C1 segment of cervical spinal cord (tissue), 14 donors: ENCODE data around the gene LIMK1.

ENCODE experiments used
- DNase-seq, 14 donors: peaks; one replicate each; lab custom pipeline; 2025; lab: John Stamatoyannopoulos, UW

LIMK1 gene

DNA sequence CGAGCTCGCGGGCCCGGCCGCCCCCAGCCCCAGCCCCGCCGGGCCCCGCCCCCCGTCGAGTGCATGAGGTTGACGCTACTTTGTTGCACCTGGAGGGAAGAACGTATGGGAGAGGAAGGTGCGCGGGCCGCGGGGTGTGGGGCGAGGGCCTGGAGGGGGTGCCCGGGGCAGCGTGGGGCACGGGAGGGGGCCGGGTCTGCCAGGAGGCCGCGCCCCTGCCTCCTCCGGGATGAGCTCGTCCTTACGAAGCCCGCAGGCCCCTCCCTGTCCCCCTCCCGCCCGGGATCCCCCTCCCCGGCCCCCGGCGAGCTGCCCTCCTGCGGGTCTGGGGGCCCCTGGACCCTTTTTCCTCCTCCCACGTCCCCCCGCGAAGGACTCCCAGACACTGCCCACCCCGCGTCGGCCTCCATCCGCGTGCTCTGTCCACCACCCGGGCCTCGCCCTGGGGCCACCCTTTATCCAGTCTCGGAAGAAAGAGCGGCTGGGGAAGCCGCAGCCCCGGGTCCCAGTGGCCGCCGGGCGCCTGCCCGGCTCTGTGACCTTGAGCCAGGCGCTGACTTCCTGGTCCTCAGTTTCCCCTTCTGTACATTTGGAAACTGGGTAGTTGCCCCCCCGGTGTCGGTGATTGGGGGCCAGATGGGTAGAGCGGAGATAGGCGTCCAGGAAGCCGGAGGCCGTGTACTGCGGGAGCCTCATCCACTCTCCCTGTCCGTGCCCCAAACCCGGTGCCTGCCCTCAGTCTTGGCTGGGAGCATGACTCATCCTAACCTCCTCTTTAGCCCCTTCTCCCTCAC, 521 bp downstream of the LIMK1 start:
- peak in 4 of 14 donors; percentile 31 to 46 (median 40) for DNase-seq

DNA sequence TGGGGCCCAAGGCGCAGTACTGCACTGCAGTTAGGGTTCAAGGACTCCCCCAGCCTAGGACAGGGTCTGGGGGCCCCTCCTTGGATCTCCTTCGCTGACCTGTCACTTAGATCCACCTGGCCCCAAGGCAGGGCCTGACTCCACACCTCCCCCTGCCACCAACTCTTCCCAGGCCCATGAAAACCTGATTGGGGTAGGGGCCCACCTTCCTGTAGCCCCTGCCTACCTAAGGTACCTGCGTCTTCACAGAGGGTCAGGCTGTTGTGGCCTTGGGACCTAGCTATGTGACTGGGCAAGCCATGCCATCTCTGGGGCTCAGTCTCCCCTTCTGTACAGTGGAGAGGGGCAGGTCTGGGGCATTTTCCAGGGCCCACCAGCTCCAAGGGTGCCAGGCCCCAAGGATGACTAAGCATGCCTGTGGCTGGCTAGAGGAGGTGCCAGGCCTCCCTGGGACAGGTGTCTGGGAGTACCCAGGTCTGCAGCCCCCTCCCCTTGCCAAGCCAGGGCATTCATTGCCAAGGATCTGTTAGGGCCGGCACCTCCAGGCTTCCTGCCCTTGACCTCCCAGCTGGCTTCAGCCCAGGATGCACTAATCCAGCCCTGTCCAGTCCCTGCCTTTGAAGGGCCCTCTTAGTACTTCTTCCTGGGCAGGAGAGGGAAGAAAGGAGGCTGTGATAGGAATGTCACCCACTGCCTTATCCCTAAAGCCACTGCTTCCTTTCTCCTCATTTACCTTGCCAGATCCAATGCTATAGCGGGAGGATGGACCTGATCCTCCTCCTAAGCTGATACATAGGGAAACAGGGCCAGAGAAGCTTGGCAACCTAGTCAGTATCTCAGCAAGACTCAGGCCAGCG, 1.3 kb downstream of the LIMK1 start:
- peak in 1 of 14 donors; percentile 23 for DNase-seq

DNA sequence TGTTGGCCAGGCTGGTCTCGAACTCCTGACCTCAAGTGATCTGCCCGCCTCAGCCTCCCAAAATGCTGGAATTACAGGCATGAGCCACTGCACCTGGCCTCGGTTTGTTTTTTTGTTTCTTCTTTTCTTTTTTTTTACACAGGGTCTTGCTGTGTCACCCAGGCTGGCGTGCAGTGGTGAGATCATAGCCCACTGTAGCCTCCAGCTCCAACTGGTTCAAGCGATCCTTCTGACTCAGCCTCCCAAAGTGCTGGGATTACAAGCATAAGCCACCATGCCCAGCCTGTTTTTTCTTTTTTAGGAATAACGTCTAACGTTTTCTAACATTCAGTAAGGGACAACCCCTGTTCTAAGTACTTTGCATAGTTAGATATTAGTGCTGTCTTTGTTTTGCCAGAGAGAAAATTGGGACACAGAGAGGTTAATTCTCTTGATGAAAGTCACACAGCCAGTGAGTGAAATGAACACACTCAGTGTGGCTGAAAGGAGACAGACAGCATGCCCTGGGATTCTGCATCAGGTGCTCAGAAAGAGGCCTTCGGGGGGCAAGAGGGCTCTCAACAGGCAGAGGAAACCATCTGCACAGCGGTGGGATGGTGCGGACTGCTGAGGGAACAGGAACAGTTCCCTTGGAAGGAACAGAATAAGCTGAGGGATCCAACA, 4.3 kb downstream of the LIMK1 start:
- no peak for DNase-seq

DNA sequence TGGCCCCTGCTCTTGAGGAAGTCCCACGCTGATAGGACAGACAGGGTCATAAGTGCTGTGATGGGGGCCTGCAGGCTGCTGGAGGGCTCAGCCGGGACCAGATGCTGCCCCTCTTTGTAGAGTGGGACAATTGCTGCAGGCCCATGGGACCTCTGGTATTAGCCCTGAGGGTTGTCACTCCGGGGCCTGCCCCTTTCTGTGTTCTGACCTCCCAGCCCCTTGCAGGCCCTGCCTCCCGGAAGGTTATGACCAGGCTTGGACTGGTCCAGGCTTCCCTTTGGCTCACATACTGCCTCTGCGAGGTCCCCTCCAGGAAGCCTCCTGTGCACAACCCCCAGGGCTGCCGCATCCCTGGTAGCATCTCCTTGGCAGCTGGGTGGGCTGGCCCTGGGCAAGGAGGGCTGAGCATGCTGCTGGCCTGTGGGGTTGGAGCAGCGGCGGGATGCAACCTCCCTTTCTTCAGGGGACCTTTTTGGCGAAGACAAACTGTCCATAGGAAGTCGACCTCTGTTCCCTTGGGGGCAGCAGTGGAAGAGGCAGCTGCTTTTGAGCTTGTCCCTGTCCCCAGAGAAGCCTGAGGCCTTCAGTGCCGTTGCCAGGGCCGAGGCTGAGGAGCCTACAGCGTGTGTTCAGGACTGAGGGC, 8.8 kb downstream of the LIMK1 start:
- DNase-seq = peak in 3 of 14 donors; percentile 10 to 62 (median 25)

DNA sequence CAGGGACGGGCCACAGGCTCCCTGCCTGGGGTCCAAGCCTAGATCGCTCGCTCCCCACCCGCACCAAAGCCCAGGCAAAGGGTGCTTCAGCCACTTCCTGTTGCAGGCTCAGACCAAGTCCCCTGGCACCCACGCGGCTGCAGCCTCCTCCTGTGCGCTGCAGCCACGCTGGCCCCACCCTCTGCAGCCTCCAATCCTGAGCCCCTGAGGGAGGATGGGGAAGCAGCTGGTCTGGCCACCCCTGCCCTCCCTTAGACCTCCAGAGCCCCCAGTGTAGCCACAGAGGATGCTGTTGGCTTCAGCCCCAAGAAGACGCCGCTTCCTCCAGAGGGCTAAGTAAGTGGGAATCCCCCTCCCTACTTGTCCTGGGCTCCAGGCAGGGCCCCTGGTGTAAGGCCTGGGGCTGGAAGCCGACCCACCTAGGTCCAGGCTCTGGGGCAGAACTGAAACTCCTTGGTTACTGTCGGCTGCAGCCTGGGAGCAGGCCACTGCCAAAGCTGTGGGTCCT, 9.4 kb downstream of the LIMK1 start:
- peak in 9 of 14 donors; percentile 14 to 62 (median 47) for DNase-seq

DNA sequence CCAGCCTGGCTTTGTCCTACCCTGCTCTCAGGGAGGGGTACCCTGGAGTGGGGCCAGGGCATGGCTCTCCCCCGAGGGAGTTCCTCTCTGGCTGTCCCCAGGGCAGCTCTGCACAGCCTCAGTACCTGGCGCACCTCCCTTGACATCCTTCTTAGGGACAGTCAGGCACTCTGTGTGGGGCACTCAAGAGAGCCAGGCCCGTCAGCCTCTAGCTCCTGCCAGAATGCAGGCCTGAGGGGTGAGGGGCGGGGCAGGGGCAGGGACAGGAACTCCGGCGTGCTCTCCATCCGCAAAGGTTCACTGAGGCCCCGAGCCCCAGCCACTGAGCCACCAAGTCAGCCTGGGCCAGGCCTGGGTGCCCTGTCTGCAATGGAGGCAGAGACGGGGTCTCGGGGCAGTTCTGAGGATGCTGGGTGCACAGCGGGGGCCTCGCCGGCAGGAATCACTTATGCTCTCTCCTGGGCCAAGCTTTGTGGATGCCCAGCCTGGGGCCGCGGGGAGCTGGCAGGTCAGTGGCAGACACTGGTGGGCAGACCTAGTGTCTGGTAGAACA, 10.1 kb downstream of the LIMK1 start:
- DNase-seq = peak in 4 of 14 donors; percentile 16 to 35 (median 26)

DNA sequence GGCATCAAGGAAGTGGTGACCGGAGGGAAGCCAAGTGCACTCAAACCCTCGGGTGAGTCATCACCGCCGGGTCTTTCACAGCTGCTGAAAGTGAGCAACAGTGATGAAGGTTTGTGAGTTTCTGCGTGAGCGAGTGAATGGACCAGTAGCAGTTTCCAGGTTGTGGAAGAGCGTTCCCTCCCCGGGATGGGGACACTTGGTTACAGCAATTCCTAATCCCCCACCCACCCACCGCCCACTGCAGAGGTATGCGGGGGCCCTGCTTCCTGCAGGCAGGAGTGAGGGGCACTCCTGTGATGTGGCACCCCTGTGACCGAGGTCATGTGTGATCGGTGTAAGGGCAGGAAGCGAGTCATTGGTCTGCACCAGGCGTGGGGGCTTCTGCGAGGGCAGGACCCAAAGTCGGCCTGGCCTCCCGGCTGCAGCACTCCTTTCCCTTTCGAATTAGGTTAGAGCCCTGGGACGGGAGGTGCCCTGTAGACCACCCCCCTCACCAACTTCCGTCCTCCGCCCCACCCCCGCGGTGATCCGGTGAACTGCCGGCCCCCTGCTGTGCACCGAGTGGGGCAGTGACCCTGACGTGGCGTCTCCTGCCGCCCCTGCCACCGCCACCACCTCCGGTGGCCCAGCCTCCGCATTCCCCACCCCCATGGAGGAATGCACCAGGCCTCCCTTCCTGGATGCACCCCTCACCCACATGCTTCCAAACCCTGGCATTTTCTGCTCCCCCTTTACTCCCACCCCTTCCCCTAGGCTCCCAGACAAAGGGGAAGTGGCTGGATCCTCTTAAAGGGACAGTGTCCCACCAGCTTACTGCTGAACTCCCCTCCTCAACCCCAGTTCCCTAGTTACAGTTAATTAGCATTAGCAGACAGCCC, 10.9 kb downstream of the LIMK1 start:
- peak in 8 of 14 donors; percentile 8 to 79 (median 28) for DNase-seq

DNA sequence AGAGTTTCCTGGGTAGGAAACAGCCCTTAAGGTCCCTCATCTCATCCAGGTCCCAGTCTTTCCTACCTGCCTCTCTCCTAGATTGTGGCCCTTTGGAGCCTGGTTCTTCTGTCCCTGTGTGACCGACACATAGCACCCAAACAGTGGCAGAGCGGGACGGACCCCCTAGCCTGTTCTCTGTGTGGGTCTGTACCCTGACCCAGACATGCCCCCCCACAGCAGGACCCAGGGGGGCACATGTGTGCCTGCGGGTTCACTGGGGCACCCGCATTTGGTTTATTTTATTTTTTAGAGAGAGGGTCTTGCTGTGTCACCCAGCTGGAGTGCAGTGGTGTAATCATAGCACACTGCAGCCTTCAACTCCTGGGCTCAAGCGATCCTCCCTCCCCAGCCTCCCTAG, 11.5 kb downstream of the LIMK1 start:
- no peak for DNase-seq

DNA sequence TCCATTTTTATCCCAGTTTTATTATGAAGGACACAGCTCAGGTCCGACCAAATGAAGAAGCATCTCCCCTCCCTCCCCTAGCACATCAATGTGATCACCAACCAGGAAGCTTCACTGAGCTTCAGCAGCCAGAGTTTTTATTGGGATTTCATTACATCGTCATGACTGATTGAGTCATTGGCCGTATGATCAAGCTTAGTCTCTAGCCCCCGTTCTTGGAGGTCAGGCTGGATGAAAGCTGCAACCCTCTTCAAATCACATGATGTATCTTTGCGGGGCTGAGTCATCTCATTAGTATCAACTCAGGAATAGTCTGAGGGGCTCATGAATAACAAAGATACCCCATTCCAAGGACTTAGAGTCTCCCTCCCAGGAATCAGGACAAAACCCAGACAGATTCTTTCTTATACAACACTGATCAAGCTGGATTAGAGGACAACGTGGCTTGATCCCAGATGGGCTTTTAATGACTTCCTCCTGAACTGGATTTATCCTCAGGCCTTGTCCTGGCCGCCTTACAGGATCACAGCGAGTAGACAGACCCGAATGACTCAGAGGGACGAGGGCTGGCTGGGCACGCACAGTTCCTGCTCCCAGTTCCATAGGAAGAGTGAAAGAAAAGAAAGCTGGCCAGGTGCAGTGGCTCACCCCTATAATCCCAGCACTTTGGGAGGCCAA, 14.5 kb downstream of the LIMK1 start:
- DNase-seq = no peak

DNA sequence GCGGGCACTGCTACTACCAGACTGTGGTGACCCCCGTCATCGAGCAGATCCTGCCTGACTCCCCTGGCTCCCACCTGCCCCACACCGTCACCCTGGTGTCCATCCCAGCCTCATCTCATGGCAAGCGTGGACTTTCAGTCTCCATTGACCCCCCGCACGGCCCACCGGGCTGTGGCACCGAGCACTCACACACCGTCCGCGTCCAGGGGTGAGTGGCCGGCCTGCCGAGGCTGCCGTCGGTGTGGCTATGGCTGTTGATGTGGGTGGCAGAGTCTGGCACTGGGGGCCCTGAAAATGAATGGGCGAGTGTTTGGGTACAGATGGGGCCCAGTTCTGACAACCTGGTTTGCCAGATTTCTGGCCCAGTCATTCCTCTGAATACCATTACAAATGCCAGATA, 15.4 kb downstream of the LIMK1 start:
- no peak for DNase-seq

DNA sequence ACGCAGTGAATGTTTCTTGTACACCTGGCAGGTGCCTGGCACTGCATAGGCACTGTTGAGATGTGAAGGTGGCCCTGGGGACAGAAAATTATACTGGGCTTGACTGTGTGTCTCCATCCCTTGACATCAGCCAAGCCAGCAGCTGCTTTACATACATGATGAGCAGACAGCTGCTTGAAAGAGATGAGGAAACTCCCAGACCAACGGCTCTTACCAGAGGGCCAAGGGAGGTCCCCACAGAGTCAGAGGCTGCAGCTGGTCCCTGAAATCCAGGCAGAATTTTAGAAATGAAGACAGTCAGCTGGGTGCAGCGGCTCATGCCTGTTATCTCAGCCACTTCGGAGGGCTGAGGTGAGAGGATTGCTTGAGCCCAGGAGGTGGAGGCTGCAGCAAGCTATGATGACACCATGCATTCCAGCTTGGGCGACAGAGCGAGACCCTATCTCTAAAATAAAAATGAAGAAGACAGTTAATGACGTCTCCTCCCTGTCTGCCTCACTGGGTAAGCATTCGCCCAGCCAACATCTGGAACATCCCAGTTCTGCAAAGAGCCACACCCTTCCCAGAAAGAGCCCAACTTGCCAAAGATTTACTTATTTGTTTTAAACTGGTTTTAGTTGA, 17.6 kb downstream of the LIMK1 start:
- DNase-seq = no peak

DNA sequence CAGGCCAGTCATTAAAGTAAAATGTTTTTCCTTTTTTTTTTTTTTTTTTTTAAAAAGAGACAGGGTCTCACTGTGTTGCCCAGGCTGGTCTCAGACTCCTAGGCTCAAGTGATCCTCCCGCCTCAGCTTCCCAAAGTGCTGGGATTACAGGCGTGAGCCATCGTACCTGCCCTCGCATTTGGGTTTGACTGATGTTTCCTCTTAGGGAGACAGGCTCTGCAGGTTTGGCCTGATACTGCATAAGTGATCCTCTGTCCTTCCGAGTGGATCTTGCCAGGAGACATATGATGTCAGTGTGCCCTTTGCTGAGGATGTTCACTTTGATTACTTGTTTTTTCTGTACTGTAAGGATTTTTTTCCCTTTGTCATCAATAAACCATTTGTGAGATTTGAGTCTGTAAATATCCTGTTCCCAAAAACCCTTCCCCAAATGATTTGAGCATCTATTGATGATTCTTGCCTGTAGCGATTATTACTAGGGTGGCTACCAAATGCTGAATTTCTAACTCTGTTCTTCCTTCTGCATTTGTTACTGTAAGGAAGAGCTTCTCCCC, 19.7 kb downstream of the LIMK1 start:
- DNase-seq = no peak

DNA sequence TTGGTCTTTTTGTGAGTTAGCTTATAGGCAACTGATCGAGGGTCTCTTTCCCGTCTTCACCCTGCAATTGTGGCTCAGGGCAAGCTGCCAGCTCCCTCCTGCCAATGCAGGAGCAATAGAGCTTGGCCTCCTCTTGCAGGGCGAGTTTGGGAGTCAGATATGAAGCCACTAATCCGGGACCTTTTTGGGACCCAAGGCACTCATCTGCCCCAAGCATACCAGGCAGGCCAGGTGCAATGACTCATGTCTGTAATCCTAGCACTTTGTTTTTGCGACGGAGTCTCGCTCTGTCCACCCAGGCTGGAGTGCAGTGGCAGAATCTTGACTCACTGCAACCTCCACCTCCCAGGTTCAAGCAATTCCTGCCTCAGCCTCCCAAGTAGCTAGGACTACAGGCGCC, 21.1 kb downstream of the LIMK1 start:
- DNase-seq = no peak

DNA sequence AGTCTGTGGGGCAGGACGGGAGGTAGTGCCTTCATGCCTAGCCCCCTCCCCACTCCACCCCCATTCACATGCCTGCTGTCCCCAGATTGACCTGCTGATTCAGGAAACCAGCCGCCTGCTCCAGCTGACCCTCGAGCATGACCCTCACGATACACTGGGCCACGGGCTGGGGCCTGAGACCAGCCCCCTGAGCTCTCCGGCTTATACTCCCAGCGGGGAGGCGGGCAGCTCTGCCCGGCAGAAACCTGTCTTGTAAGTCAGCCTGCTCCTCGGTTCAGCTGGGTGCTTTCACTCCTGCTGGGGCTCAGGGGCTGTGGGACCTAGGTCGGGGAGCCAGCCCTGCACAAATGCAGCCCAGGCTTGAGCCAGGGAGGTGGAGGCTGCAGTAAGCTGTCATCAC, 22.4 kb downstream of the LIMK1 start:
- DNase-seq = no peak

DNA sequence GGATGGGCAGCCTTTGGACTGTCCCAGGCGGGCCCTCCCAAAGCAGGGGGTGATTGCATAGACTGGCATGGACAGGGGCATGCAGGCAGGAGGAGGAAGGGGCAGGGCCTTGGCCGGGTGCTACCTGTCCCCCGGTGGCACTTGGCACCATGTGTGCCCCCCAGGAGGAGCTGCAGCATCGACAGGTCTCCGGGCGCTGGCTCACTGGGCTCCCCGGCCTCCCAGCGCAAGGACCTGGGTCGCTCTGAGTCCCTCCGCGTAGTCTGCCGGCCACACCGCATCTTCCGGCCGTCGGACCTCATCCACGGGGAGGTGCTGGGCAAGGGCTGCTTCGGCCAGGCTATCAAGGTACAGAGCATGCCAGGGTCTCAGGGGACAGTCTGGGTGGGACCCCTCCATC, 23.2 kb downstream of the LIMK1 start:
- no peak for DNase-seq

DNA sequence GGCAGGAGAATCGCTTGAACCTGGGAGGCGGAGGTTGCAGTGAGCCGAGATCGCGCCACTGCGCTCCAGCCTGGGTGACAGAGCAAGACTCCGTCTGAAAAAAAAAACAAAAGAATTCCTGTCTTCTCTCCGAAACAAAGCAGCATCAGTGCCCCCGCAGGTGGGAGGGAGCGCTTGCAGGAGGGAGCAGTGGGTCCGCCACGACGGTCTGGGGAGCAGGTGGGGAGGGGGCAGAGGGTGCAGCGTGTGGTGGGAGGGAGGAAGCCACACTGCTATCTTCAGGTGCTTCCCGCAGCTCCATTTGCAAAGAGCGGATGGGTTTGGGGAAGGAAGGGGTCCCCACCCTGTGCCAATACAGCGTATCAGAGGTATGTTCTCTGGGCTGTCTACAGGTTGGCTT, 31.7 kb downstream of the LIMK1 start:
- DNase-seq = no peak

DNA sequence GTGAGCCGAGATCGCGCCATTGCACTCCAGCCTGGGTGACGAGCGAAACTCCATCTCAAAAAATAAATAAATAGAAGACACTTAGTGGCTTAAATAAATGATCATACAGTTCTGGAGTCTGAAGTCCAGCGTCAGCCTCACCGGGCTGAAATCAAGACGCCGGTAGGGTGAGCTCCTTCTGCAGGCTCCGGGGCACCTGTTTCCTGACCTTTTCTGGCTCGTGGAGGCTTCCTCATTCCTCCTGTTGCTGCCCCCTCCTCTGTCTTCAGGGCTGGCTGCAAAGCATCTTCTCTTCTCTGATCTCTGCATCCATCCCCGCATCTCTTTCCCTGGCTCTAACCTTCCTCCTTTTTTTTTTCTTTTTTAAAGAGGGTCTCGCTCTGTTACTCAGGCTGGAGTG, 32.8 kb downstream of the LIMK1 start:
- no peak for DNase-seq

DNA sequence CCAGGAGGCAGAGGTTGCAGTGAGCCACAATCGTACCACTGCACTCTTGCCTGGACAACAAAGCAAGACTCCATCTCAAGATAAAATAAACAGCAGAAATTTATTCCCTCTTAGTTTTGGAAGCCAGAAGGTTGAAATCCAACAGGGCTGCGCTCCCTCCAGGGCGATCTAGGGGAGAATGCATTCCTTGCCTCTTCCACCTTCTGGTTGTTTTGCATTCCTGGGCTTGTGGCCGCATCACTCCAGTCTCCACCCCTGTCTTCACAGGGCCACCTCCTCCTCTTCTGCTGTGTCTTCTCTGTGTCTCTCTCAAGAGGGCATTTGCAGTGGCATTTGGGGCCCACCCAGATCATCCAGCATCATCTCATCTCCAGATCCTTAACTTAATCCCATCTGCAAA, 36.2 kb downstream of the LIMK1 start:
- no peak for DNase-seq
